SK-N-SH (cell line): Measurements from ENCODE around the gene DSCAML1.

ENCODE experiments used
- CTCF ChIP-seq: fragments of 200-600 bp; sonication (generic); IDR thresholded peaks from 2 replicates; pipeline ENCODE4 v1.6.1; 2017; ENCODE audit warnings: antibody characterized with exemption, mild to moderate bottlenecking, moderate library complexity
- EZH2phosphoT487 ChIP-seq: fragments of 200-600 bp; sonication (generic); IDR thresholded peaks from 2 replicates; pipeline ENCODE4 v1.6.1; 2017; ENCODE audit warnings: low read depth, mixed run types, mild to moderate bottlenecking, antibody characterized with exemption, moderate library complexity, borderline replicate concordance
- MAX ChIP-seq: IDR thresholded peaks from 2 replicates; pipeline ENCODE4 v1.4.0; 2012; ENCODE audit warnings: low read depth
- RAD21 ChIP-seq: IDR thresholded peaks from 2 replicates; pipeline ENCODE4 v1.6.1; 2012; ENCODE audit warnings: mild to moderate bottlenecking, low read length

DNA sequence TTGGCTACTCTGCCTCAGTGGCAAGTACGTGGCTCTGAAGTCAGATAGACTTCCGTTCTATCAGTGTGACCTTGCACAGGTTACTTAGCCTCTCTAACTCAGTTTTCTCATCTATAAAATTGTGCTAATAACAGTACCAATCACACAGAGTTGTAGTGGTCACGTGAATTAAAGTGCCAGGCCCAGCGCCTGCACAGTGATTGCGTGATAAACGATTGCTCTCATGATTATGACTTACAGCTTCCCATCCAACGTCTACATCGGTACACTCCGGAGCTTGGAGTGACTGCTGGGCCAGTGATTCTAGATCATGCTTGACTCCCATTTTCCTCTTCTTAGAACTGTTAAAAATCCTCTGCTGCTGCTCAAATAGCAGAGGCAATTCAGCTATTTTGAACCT, 247.6 kb downstream of the DSCAML1 start:
- TF ChIP-seq MAX, result no peak
- TF ChIP-seq CTCF, result no peak
- TF ChIP-seq RAD21, result no peak
- no peak for TF ChIP-seq EZH2phosphoT487
